GM18909 (cell line): Measurements from ENCODE around the gene ADAM12.
"Not testable (repeated sequence)": the region's sequence is repeated elsewhere in the genome, so short reads cannot be mapped to it uniquely, and the experiment has no call there.

Source experiments
- ATAC-seq: cut with Tn5 transposase; IDR thresholded peaks from one replicate; pipeline ENCODE4 v1.9.1; 2021; ENCODE audit warnings: mild to moderate bottlenecking; ENCODE audit not compliant: unreplicated experiment, poor library complexity

Gene ADAM12

DNA sequence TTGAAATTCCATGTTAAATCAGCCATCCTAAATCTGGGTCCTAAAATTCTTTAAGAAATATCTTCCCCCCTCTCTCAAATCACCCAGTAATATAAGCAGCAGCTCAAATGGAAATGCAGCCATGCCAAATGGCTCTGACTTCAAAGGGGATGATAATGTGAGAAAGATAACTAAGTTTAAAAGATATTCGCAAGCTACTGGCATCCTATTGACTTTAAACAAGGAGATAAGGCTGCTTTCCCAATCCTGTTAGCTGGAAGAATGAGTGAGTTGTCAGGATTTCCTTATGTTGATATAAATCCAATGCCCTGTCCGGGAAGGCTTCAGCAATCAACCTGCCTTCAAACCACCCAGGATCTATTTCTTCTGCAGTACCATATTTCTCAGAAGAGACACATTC lies 320.0 kb downstream of the ADAM12 start:
- ATAC-seq, result no peak

DNA sequence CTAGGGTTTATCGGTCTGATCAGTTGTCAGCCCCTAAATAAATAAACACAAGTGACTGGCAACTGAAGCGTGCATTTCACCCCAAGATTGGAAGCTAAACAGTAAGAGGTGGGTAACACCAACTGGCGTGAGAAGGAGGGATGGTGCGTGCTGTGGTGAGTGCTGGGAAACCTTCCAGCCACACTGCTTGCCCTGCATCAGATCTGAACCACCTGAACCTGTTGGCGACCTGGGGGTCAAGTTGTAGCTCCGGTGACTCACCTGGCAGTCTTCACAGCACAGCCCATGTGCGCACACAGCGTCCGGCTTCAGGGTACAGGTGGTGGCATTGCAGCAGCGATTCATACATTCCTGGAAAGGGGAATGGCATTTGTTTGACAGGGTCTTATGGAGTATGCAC lies 321.8 kb downstream of the ADAM12 start:
- ATAC-seq, result no peak

DNA sequence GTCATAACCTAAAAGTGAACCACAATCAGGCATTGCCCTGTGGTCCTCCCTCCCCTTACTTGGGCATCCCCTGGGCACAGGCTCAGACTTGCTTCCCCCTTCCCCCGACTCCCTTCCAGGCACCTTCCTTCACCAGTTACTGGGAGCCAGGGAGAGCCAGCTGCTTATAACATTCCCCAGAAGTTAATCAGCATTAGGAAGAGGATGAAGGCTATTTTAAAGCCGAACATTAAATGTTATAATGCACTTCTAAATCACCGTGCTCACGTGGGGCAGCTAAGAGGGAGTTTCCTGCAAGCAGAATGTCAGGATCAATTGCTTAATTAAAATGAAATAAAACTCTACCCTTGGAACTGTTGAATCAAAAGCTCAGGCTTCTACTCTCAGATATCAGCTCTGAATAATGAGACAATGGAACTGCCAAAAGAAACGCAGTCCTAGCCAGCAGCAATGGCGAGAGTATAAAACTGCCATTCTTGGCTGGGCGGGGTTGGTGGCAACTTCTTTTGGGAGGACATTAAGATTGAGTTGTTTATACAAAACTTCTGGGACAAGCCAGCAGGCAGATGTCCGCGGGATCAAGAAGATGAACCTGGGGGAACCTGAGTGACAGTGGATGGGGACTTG lies 322.4 kb downstream of the ADAM12 start:
- no peak for ATAC-seq

DNA sequence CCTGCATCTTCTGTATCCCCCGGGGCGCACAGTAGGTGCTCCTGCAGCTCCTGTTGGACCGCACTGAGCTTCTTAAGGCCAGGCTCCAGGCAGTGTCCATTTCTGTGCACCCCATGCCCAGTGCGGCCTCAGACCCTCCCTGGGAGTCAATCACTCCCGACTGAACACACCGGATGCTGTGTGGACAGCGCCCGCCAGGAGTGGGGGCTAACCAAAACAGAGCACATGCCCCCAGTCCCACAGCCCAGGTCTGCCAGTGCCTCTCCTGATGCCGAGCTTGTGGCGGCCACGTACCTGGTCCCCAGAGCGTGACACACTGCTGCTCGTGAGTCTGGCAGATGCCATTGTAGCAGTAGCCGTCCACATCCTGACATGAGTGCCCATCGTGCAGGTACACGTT lies 323.8 kb downstream of the ADAM12 start:
- no peak for ATAC-seq

DNA sequence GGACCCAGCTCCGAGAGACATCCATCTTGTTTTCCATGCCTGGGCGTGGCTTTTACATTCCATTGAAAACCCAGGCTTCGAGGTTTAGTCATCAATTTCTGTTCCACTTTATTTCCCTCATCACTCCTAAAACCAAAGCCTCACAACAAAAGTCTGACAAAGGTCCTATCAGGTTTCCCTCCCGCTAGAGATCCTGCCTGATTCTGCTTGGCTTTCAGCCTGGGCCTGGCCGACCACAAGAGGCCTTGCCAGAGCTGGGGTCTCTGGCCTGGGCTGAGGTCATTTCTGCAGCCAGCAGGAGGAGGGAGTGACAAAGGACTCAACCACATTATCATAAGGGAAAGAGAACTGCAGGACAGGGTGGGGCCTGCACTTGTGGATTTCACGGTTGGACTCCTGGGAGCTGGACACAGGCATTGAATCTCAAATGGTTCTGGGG lies 324.9 kb downstream of the ADAM12 start:
- no peak for ATAC-seq

DNA sequence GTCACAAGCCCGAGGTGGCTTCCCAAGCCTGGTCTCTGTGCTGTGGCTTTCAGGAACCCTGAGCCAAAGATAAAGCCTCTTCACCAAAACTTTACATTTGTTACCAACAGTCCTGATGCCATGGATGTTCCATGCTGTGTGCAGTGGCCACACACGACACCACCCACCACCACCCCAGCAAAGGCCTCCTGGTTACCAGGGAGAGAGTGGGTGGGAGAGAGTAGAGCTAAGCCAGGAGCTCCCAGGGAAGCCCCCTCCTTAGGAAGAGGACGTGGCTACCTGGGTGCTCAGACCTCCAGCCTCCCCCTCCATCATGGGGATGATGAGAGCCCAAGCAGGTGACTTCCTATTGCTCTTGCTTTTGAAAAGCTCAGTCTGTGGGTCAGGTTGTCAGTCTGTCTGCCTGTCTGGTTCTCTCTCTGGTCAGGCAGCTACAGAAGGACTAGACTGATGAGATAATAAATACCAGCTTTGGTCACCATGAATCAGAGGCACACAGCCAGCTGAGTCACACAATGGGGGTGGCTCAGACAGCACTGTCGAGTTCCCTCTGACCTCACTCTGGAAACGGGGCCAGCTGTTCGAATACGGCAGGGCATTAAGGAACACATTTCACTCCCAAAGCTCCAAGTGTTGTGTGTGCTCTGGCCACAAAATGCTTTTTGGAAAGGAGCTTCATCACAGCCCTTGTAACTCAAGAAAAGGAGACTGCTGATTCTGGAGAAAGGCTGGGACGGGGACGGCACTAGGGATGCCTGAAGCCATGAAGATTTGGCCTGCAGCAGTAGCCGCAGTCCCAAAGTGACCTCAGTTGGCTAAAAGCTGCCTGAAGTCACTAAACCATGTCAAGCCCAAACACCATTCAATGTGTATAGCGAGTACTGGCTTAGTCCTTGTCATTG lies 325.9 kb downstream of the ADAM12 start:
- ATAC-seq, result no peak

DNA sequence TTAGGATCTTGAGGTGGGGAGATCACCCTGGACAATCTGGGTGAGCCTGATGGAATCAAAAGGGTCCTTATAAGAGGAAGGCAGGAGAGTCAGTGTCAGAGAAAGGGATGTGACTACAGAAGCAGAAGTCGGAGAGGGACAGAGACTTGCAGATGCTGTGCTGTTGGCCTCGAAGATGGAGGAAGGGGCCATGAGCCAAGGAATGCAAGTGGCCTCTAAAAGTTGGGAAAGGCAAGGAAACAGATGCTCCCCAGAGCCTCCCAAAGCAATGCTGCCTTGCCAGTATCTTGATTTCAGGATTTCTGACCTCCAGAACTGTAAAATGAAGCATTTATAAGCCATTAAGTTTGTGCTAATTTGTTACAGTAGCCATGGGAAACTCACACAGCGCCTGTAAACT lies 326.8 kb downstream of the ADAM12 start:
- ATAC-seq, result no peak

DNA sequence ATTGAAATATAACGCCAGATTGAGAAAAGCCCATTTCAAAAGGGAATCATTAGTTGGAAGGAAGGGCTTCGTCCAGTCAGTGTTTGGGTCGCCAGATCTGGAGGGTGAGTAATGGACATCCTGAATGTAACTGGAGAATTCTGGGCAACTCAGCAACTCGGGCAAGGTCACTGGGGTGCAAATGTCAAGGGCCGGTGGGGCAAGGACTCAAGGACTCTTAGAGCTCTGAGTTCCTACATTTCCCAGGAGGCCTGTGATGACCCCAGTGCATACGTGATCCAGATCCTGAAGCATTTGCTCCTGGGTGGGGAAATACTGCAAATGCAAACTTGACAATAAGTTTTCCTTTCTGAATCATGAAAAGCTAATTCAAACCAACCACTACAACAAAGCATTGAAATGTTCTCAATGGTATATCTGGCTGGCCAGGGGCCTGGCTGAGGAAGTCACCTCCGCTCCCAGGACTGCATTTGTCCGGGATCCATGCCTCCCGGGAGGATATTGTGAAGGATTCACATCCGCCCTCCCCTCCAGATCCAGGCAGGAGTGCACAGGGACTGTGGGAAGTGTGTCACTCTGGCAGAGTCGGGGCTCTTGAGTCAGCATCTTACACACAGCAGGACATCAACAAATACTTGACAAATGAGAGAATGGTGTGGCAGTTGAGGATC lies 327.9 kb downstream of the ADAM12 start:
- ATAC-seq, result no peak

DNA sequence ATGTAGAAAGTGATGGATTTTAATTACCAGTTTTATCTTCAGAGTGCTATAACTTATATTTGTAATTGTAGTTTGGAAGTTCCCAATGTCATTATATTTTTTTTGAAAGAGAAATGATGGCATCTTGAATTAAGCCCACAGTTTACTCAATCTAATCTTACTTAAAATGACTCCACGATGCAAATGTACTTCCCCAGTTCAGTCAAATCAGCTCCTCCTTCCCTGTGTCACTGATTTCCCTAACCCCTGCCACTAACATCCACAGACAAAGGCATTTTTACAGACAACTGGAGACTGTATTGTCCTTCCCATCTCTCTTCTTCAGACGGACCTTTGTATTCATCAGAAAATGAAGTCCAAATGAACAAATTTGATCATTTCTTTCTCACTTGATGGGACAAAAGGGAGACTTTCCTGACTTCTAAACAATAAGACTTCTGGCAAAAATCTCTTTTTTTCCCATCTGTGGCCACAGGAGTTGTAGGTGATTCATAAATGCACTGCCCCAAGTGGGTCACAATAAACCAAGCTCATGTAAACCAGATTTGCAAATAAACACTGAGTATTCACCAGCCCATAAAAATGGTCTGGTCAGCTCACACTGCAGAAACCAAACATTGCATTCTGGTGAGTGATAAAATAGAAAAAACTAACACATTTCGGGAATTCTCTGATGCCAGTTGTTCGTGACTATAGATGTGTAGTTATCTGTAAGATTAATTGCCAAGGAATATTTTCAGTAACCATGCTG lies 329.0 kb downstream of the ADAM12 start:
- ATAC-seq, result no peak

DNA sequence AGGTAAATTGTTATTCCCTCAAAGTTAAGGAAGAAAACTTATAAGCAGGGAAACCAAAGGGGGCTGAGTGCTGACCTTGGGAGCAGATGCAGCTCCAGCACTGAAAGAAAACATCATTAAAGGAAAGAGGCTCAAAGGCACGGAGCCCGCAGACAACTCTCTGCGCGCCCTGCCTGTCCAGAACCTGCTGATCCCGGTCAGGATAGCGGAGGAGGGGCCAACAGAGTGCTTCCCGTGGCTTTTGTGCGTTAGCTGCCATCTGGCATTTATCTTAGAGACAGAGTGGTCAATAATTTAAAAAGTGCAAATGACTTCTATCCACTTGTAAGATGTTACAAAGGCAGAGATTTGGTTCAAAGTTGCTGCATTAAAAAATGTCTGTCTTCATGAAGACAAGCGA lies 329.8 kb downstream of the ADAM12 start:
- no peak for ATAC-seq

DNA sequence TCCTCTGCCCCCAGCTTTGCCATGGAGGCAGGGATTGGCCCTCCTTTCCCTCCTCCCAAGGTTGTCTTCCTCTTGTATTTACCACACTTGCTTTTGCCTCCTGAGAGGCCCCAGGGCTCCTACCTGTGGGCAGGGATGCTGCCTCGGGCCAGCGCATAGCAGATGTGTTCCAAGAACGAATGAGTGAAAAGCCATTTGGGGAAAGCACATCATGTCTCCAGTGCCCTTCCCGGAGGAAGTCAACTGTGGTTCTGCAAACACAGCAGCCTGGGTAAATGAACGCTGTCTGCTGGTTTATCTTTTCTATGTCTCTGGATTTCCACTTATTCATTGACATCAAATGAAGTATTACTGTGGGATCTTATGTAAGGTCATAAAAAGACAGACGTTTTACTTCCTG lies 330.2 kb downstream of the ADAM12 start:
- no peak for ATAC-seq

DNA sequence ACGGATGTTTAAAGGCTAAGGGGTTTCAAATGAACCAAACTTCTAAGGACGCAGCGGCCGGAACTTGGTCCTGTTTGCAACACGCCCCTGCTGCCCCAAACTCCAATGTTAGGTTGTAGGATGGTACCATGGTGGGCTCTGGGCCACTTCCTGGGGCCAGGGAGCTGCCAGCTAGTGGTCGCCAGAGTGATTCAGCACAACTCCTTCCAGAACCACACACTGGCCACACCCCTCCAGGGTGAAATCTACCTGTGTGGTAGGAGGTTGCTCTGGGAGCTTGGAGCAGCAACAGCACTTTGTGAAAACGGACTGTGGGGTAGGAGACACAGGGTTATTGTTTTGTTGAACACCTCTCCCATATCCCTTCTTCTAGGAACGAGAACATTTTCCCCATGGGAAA lies 330.8 kb downstream of the ADAM12 start:
- ATAC-seq, result no peak

DNA sequence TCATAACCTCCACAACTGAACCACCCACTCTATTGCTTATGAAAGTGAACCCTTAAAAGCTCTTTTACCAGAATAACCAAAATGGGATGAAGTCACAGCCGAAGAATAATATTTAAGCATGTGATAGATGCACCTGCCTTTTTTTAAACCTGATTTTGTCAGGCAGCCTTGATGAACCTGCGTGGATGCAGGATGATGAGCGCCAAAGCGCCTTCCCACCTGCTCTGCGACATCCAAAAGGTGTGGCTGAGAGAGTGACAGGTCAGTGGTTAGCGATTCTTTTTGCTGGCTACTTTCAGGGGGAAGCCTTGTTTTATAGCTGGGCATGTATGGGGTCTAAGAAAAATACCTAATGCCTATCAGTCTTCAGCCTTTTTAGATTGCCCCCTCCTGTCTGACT lies 334.1 kb downstream of the ADAM12 start:
- no peak for ATAC-seq

DNA sequence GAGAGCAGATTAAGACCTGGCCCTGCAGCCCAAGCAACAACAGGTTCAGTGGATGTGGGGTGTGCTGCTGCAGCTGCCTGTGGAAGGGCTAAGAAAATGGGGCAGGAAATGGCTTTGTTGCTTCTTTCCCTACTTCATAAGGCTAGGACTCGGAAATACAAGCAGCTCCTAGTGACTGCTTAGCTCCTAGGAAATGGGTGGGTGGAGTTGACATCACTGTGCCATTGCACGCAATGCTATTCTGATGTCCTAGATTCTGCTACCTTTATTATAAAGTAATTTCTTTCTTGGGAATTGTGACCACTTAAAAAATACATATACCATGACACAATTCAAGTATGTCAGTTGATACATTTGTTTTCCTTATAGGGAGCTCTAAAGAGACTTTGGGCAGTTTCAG lies 336.1 kb downstream of the ADAM12 start:
- no peak for ATAC-seq

DNA sequence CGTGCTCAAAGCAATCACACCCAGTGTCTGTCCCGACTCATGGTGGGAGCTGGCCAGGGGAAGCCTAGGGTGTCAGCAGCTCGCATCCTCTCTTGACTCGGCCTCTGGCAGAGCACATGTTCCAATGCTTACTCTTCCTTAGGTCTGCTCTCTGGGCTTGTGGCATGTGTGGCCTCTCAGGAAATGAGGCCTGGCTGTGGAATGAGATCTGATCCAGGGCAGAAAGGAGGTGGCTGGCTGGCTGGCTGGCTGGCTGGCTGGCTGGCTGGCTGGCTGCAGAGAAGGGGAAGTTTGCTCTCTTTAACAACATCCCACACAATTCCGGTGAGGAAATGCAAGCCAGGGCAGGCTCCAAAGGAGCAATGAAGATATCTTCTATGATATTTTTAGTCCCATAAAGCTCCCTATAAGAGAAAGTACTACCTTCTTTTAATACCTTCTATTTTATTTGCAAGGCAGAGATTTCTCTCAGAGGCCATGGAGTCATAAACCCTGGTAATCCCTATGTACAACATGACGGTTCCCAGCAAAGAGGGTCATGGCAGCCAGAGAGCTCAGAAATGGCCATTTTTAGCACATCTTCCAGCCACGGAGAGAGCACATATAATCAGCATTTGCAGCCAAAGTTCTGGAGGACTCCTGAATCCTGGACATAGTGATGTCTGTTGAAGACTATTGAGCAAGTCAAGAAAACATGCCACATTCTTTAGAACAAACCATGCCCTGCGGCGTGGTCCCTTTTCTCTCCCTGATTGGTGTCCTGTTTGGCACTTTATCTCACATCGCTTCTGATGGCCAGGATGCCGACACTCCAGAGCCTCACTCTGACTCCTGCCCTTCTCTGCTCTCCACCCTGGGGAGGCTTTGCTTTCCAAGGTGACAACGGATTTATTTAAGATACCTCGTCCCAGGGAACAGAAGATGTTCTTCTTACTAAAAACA lies 338.2 kb downstream of the ADAM12 start:
- ATAC-seq, result no peak

DNA sequence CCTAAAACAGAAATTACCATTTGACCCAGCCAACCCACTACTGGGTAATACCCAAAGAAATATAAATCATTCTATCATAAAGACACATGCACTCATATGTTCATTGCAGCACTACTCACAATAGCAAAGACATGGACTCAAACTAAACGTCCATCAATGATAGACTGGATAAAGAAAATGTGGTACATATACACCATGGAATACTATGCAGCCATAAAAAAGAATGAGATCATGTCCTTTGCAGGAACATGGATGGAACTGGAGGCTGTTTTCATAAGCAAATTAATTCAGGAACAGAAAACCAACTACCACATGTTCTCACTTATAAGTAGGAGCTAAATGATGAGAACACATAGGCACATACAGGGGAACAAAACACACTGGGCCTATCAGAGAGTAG lies 340.5 kb downstream of the ADAM12 start:
- not testable (repeated sequence) for ATAC-seq

DNA sequence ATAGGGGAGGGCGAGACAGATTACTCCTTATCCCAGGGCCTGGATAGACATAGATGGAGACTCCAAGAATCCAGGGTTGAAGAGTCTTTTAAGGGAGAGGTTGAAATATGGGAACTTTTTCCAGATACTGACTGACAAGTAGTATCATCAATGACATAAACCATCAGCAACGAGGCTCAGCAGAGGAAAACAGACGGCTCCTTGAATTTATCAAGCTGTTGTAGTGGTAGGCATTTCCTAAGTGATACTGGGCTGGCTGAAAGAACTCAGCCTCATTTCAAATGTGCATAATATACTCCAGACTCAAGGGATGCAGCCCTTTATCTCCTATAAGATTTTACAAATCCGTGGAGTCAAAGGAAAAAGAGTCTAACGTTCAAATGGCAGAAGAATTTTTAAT lies 341.4 kb downstream of the ADAM12 start:
- no peak for ATAC-seq

DNA sequence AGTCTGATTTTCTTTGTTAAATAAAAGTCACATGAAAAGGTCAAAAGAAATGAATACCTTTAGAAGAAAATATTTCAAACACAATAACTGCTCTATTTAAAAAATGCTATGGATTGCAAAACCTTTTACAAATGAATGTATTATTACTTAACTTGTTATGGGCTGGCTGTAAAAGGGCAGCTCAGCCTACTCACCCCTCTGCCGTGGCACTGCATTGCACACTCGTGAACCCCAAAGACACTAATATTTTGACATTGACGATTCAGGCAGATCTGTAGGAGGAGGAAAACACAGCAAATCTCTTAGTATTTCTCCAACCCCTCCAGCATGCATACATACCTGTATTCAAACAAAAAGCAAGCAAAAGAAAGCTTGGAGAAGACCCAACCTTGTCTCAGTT lies 342.4 kb downstream of the ADAM12 start:
- ATAC-seq, result no peak

DNA sequence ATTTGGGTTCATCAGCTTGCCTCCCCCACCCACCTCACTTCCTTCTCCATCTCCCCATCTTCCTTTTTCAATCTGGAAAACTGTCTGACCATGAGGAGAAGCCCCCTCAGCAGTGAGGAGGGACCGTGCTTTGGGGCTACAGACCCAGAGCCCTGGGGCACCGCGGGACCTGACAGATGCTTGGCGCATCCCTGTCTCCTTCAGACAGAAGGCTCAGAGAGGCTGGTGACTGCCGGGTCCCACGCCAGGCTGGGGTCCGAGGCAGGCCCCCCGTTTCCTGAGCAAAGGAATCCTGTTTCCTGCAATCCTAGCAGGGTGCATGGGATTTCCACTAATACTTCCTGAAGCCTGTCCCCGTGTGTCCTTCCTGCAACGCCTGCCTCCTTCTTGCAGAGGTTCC lies 344.9 kb downstream of the ADAM12 start:
- ATAC-seq, result no peak

DNA sequence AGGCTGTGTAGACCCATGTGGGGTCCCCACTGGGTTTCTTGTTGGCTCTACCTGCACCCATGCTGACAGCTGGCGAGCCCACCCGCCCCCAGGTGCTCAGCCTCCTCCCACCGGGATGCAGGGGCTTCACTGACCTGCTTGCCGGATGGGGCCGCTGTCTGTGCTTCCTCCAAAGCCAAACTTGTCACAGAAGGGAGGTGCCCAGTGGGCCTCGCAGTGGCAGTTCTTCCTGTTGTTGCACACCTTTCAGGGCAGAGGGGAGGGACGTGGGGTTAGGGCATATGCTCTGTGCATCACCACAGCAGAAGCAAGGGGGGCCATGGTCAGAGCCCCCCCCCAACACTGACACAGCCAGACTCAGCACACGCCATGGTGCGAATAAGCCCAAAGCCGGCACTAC lies 345.4 kb downstream of the ADAM12 start:
- ATAC-seq, result no peak
